Adipocyte (in vitro differentiated cells): ENCODE results near the gene TIMM13.
"Not testable (repeated sequence)": the region's sequence is repeated elsewhere in the genome, so short reads cannot be mapped to it uniquely, and the experiment has no call there.

Experiments
- DNase-seq: peaks from one replicate; pipeline ENCODE4 v3.0.0-alpha.2; 2015; ENCODE audit warnings: low read depth
- H3K27me3 ChIP-seq: replicated peaks from 2 replicates; pipeline ENCODE4 v1.7.0; 2013; ENCODE audit warnings: mild to moderate bottlenecking, low read length, moderate library complexity; ENCODE audit not compliant: control insufficient read depth, insufficient read depth
- H3K36me3 ChIP-seq: 2 replicates; pipeline ENCODE4 v1.7.0; 2013; ENCODE audit warnings: low read length, mild to moderate bottlenecking, moderate library complexity; ENCODE audit not compliant: control insufficient read depth, insufficient read depth, severe bottlenecking
- H3K4me1 ChIP-seq: 2 replicates; pipeline ENCODE4 v1.7.0; 2013; ENCODE audit warnings: mild to moderate bottlenecking, low read length, moderate library complexity; ENCODE audit not compliant: control insufficient read depth, insufficient read depth
- H3K4me3 ChIP-seq: 2 replicates; pipeline ENCODE4 v1.7.0; 2013; ENCODE audit warnings: mild to moderate bottlenecking, low read length, moderate library complexity
- H3K9ac ChIP-seq: 2 replicates; pipeline ENCODE4 v1.7.0; 2013; ENCODE audit warnings: mild to moderate bottlenecking, low read length, moderate library complexity
- H3K9me3 ChIP-seq: 2 replicates; pipeline ENCODE4 v1.7.0; 2013; ENCODE audit warnings: mild to moderate bottlenecking, low read length, moderate library complexity; ENCODE audit not compliant: control insufficient read depth

TIMM13 gene

GRCh38 chr19:2417436-2417835, 9.9 kb downstream of the TIMM13 start:
- H3K9ac ChIP-seq, DNase-seq, H3K27me3 ChIP-seq, H3K36me3 ChIP-seq, H3K9me3 ChIP-seq, H3K4me1 ChIP-seq, H3K4me3 ChIP-seq: not testable (repeated sequence)

GRCh38 chr19:2416321-2417097, 10.9 kb downstream of the TIMM13 start:
- Histone ChIP-seq H3K4me1 (no peaks in the 10 kb centered on the region), H3K4me3 (no peak overlapping the region), H3K9ac (no peak overlapping the region), H3K36me3 (peaks cover 6% of the 10 kb centered on the region), H3K9me3 (peaks cover 5% of the 10 kb centered on the region), H3K27me3 (no peaks in the 10 kb centered on the region)
- no peak for DNase-seq

- Histone ChIP-seq H3K4me1 (no peaks in the 10 kb centered on the region), H3K36me3 (peaks cover 6% of the 10 kb centered on the region), H3K27me3 (no peaks in the 10 kb centered on the region), H3K9ac (no peak overlapping the region), H3K4me3 (no peak overlapping the region), H3K9me3 (peaks cover 7% of the 10 kb centered on the region)
- no peak for DNase-seq
Observed at GRCh38 chr19:2415973-2416319, 11.4 kb downstream of the TIMM13 start.

GRCh38 chr19:2415281-2415972, 12.0 kb downstream of the TIMM13 start:
- DNase-seq, result no peak
- Histone ChIP-seq H3K4me3 (no peak overlapping the region), H3K36me3 (peaks cover 4% of the 10 kb centered on the region), H3K27me3 (no peaks in the 10 kb centered on the region), H3K4me1 (no peaks in the 10 kb centered on the region), H3K9ac (no peak overlapping the region), H3K9me3 (peaks cover 7% of the 10 kb centered on the region)

GRCh38 chr19:2413629-2414028, 13.8 kb downstream of the TIMM13 start:
- no peak for DNase-seq
- Histone ChIP-seq H3K4me3 (no peak overlapping the region), H3K9me3 (peaks cover 17% of the 10 kb centered on the region), H3K27me3 (peaks cover 10% of the 10 kb centered on the region), H3K4me1 (no peaks in the 10 kb centered on the region), H3K36me3 (peaks cover 3% of the 10 kb centered on the region), H3K9ac (no peak overlapping the region)

- no peak for DNase-seq
- H3K4me1 ChIP-seq, result no peaks in the 10 kb centered on the region
- H3K4me3 ChIP-seq, result no peak overlapping the region
- no peak overlapping the region for H3K9ac ChIP-seq
- peaks cover 17% of the 10 kb centered on the region for H3K9me3 ChIP-seq
- peaks cover 10% of the 10 kb centered on the region for H3K27me3 ChIP-seq
- peaks cover 3% of the 10 kb centered on the region for H3K36me3 ChIP-seq
Observed at GRCh38 chr19:2413159-2413558, 14.2 kb downstream of the TIMM13 start.

GRCh38 chr19:2412449-2412848, 14.9 kb downstream of the TIMM13 start:
- H3K9ac ChIP-seq, result no peak overlapping the region
- no peaks in the 10 kb centered on the region for H3K4me1 ChIP-seq
- H3K36me3 ChIP-seq, result no peaks in the 10 kb centered on the region
- peaks cover 17% of the 10 kb centered on the region for H3K9me3 ChIP-seq
- DNase-seq, result no peak
- peaks cover 10% of the 10 kb centered on the region for H3K27me3 ChIP-seq
- no peak overlapping the region for H3K4me3 ChIP-seq

GRCh38 chr19:2411709-2412108, 15.7 kb downstream of the TIMM13 start:
- H3K4me1 ChIP-seq, result no peaks in the 10 kb centered on the region
- no peak for DNase-seq
- peaks cover 10% of the 10 kb centered on the region for H3K27me3 ChIP-seq
- no peak overlapping the region for H3K9ac ChIP-seq
- peaks cover 17% of the 10 kb centered on the region for H3K9me3 ChIP-seq
- H3K4me3 ChIP-seq, result no peak overlapping the region
- no peaks in the 10 kb centered on the region for H3K36me3 ChIP-seq

GRCh38 chr19:2410023-2410422, 17.4 kb downstream of the TIMM13 start:
- Histone ChIP-seq H3K9ac (no peak overlapping the region), H3K4me3 (no peak overlapping the region), H3K36me3 (no peaks in the 10 kb centered on the region), H3K4me1 (no peaks in the 10 kb centered on the region), H3K27me3 (peaks cover 10% of the 10 kb centered on the region), H3K9me3 (peaks cover 17% of the 10 kb centered on the region)
- DNase-seq, result no peak

- no peak for DNase-seq
- Histone ChIP-seq H3K9ac (no peak overlapping the region), H3K4me3 (no peak overlapping the region), H3K9me3 (peaks cover 18% of the 10 kb centered on the region), H3K4me1 (no peaks in the 10 kb centered on the region), H3K27me3 (peaks cover 10% of the 10 kb centered on the region), H3K36me3 (no peaks in the 10 kb centered on the region)
Observed at GRCh38 chr19:2409352-2409912, 18.0 kb downstream of the TIMM13 start.

GRCh38 chr19:2408247-2408646, 19.1 kb downstream of the TIMM13 start:
- Histone ChIP-seq H3K27me3 (peaks cover 10% of the 10 kb centered on the region), H3K4me1 (no peaks in the 10 kb centered on the region), H3K9me3 (peaks cover 23% of the 10 kb centered on the region), H3K9ac (no peak overlapping the region), H3K4me3 (no peak overlapping the region), H3K36me3 (no peaks in the 10 kb centered on the region)
- DNase-seq, result no peak
